GM12874 (cell line): ENCODE results near the gene RRBP1.

Source experiments
- TF ChIP-seq, protein P1 (sequence below): IDR thresholded peaks from 2 replicates; pipeline ENCODE4 v1.5.1; 2011; ENCODE audit warnings: low read depth, mild to moderate bottlenecking, control low read depth, low read length, moderate library complexity; ENCODE audit not compliant: insufficient read depth

The RRBP1 gene

DNA sequence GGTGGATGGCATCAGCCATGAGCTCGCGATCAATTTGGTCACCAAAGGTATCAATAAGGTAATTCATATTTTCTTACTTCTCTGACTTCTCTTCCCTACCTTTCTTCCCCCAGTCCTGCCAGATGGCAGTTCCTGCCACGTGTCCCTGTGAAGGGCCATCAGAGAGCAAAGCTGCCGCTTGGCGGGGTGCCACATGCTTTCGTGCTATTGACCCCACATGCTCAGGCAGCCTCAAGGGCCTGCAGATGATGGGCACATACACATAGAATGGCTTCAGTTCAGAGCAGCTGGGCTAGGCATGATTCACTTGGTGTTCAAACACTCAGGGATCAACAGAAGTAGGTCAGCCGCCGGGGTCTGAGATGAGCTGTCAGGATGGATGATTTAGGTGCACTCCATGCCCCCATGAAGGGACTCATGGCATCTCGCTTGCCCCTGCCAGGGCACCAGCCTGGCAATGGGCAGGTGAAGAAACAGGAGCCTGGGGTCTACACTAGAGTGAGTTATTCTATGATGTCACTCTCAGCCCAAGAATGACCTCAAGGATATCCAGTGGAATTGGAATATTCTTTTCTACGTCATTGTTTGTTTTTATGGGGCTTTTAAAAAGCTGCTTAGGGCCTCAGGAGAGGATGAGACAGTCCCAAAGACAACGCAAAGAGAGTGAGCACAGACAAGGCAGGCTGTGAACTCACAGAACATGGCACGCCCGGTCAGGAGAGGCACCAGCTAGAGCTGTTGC lies 43.2 kb upstream of the RRBP1 start:
- TF ChIP-seq, protein P1, sequence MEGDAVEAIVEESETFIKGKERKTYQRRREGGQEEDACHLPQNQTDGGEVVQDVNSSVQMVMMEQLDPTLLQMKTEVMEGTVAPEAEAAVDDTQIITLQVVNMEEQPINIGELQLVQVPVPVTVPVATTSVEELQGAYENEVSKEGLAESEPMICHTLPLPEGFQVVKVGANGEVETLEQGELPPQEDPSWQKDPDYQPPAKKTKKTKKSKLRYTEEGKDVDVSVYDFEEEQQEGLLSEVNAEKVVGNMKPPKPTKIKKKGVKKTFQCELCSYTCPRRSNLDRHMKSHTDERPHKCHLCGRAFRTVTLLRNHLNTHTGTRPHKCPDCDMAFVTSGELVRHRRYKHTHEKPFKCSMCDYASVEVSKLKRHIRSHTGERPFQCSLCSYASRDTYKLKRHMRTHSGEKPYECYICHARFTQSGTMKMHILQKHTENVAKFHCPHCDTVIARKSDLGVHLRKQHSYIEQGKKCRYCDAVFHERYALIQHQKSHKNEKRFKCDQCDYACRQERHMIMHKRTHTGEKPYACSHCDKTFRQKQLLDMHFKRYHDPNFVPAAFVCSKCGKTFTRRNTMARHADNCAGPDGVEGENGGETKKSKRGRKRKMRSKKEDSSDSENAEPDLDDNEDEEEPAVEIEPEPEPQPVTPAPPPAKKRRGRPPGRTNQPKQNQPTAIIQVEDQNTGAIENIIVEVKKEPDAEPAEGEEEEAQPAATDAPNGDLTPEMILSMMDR, result no peak

DNA sequence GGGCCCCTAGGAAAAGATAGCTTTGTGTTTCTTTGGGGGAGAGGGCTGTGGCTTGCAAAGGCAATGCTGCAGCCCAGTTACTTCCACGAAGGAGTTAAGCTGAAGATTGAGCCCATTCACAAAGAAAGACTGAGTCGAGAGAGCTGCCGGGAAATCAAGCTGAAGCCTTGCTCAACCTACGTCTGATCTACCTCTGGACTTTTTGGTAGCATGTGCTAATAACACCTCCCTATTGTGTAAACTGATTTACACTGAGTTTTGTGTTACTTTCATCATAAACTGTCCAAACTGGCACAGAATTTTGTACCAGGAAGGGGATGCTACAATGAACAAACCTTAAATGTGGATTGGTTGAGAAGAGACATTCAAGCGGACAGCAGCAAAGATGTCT lies 41.3 kb upstream of the RRBP1 start:
- TF ChIP-seq, protein P1, result no peak

DNA sequence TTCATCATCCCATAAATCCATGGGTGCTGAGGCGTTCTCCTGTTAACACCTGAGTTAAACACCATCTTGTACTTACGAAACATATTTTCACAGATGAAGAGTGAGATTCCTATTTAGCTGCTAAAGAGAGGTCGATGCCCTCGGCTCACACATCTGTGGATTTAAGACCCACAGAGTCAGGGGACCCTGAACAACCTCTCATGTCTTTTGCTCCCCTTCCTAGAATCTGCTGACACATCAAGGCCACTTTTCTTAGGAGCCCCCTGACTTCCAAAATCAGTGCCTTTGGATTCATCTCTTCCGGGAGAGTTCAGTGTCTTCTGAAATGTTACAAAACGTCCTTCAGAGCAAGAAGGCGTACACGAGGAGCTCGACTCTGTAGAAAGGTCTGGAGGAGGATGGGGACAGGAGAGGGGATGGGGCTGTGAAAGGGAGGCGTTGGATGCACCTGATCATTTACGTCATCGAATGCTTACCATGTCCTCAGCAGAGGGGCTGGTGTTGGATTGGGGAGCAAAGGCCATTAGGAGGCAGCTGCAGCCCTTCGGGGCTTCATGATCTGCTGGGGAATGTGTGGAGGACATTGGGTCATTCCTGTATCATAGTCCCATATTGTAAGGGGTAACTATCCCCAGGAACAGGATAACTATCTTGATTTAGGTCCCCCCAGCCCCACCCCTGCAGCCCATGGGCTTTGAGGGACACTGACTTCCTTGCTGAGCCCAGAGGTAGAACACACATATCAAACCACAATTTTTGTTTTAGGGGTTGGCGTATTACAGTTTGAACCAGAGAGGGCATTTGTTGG lies 40.7 kb upstream of the RRBP1 start:
- TF ChIP-seq, protein P1, result no peak

DNA sequence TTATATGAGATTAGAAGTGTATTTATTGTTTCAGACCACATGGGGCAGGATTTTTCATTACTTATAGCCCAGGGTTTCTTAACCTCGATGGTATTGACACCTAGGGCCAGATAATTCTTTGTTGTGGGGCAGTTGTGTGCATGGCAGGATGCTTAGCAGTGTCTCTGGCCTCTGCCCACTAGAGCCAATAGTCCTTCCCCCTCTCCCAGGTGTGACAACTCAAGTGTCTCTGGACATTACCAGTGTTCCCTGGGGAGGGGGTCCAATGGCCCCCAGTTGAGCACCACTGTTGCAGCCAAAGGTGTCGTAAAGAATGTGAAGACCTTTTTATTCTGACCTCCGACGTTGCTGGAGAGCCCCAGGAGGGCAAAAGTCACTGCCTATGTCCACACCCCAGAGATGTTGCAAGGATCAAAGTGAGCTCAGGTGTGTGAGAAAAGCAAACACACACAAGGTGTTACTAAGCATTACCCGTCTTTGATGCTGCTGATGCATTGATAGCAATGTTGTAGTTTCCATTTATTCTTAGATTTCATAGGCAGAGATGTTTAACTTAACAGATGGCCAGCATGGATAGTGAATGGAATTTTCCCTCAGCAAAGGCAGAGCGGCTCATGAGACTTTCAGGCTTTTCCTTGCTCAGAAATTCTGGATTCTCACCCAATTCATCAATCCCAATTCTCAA lies 39.9 kb upstream of the RRBP1 start:
- TF ChIP-seq, protein P1, result no peak

DNA sequence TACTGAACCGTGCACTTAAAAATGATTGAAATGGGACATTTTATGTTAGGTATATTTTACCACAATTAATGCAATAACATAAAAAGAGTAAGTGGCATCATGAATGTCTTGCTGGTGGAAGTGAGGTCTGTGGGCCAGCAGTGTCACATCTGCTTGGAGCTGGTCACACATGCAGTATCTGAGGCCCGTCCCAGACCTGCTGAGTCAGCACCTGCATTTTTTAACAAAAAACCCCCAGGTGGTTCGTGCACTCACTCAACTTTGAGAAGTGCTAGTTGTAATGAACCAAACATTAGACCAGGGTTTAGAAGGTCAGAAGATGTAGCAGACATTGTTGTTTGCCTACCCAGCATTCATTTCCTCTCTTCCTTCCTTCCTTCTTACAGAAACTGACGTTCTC lies 38.7 kb upstream of the RRBP1 start:
- TF ChIP-seq, protein P1, result no peak

DNA sequence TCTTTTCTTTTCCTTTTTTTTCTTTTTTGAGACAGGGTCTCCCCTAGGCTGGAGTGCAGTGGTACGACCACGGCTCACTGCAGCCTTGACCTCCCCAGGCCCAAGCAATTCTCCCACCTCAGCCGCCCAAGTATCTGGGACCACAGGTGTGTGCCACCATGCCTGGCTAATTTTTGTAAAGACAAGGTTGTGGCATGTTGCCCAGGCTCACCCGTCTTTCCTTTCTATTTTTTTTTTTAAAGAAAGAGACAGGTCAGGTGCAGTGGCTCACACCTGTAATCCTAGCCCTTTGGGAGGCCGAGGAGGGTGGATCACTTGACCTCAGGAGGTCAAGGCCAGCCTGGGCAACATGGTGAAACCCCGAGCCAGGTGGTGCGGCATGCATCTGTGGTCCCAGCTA lies 34.3 kb upstream of the RRBP1 start:
- TF ChIP-seq, protein P1, result no peak

DNA sequence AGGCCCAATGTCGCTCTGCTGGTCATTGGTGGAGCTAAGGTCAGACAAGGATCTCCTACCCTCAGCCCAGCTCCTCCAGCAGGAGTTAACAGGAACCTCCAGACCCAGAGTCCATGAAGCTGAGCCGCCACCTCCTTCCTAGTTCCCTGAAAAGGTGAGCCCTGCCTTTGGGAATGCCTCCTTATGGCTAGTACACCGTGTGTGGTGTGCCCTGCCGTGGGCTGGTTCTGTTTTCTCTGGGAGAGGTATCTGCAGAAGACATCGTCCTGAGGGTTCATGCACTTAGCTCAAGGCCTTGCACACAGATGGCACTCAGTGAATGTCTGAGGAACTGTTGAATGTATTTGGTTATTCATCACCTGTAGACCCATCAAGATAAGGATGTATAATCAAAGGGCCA lies 33.0 kb upstream of the RRBP1 start:
- TF ChIP-seq, protein P1, result no peak
